ENCODE data around the gene CNIH3.

CNIH3 gene

DNA sequence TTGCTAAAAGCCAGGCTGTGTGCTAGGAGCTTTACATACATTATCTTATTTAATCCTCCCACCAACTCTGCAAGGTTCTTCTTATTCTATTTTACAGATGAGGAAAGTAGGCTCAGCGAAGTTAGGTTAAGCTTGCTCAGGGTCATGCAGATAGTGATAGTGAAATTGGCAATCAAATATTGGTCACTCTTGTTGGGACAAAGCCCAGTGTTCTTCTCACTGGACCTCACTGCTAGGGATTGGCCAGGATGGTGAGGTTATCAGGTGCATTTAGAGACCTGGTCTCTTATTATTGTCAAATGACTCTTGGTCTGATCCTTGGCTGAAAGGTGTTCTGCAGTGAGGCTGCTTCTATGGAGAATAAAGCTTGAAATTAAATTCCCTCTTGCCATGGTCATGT is 145.1 kb downstream of the CNIH3 start:
- DNase-seq: no peak
- H3K36me3 Mint-ChIP-seq (ENCODE audit: low read depth): peaks cover 14% of the 10 kb centered on the region
- no peak overlapping the region for H3K4me3 Mint-ChIP-seq
- no peak overlapping the region for H3K27ac Mint-ChIP-seq
- H3K27me3 Mint-ChIP-seq (ENCODE audit: low read depth, poor library complexity): peaks cover 15% of the 10 kb centered on the region
- TF ChIP-seq CTCF (IDR thresholded peaks at IDR 0.05): no peak
- peaks cover 3% of the 10 kb centered on the region for H3K4me1 Mint-ChIP-seq
- H3K9me3 Mint-ChIP-seq: peaks cover 22% of the 10 kb centered on the region

GRCh38 chr1:224762046-224762445 is 145.9 kb downstream of the CNIH3 start:
- DNase-seq: no peak
- Mint-ChIP-seq H3K4me1 (peaks cover 3% of the 10 kb centered on the region), H3K27ac (no peak overlapping the region), H3K27me3 (ENCODE audit: low read depth, poor library complexity) (peaks cover 21% of the 10 kb centered on the region), H3K4me3 (no peak overlapping the region), H3K36me3 (ENCODE audit: low read depth) (peaks cover 14% of the 10 kb centered on the region), H3K9me3 (peaks cover 22% of the 10 kb centered on the region)
- TF ChIP-seq CTCF (IDR thresholded peaks at IDR 0.05): no peak

GRCh38 chr1:224762701-224763100 is 146.6 kb downstream of the CNIH3 start:
- H3K27ac Mint-ChIP-seq: no peak overlapping the region
- no peak for TF ChIP-seq CTCF (IDR thresholded peaks at IDR 0.05)
- DNase-seq: no peak

GRCh38 chr1:224763126-224763775 is 147.1 kb downstream of the CNIH3 start:
- no peak overlapping the region for H3K4me3 Mint-ChIP-seq
- peaks cover 22% of the 10 kb centered on the region for H3K27me3 Mint-ChIP-seq (ENCODE audit: low read depth, poor library complexity)
- peaks cover 3% of the 10 kb centered on the region for H3K4me1 Mint-ChIP-seq
- no peak for TF ChIP-seq CTCF (IDR thresholded peaks at IDR 0.05)
- no peak overlapping the region for H3K27ac Mint-ChIP-seq
- no peak for DNase-seq
- peaks cover 13% of the 10 kb centered on the region for H3K36me3 Mint-ChIP-seq (ENCODE audit: low read depth)
- peaks cover 19% of the 10 kb centered on the region for H3K9me3 Mint-ChIP-seq

More at GRCh38 chr1:224762701-224763100, 146.6 kb downstream of the CNIH3 start:
- Mint-ChIP-seq H3K4me3 (no peak overlapping the region), H3K9me3 (peaks cover 22% of the 10 kb centered on the region), H3K27me3 (ENCODE audit: low read depth, poor library complexity) (peaks cover 21% of the 10 kb centered on the region), H3K4me1 (peaks cover 3% of the 10 kb centered on the region), H3K36me3 (ENCODE audit: low read depth) (peaks cover 14% of the 10 kb centered on the region)

DNA sequence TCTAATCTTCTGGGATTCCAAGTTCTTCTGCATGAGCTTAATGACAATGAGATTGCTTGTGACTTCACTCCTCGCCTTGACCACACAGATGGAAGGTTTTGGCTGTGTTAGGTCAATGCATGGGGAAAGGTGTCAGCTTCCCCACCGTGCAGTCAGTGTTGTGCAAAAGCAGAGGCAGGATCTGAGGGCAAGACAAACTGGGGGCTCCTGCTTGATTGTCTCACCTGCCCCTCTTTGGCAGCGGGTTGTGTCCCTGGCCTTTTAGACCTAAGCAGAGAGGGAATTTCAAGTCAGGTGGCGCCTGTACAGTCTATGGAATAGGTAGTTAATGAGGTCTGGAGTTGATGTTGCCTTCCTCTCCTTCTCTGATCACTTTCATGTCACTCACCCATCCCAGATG is 150.1 kb downstream of the CNIH3 start:
- Mint-ChIP-seq H3K4me1 (no peaks in the 10 kb centered on the region), H3K27ac (no peak overlapping the region), H3K4me3 (no peak overlapping the region), H3K9me3 (no peaks in the 10 kb centered on the region), H3K36me3 (ENCODE audit: low read depth) (no peaks in the 10 kb centered on the region), H3K27me3 (ENCODE audit: low read depth, poor library complexity) (peaks cover 20% of the 10 kb centered on the region)
- no peak for TF ChIP-seq CTCF (IDR thresholded peaks at IDR 0.05)
- no peak for DNase-seq

- no peak for TF ChIP-seq CTCF (IDR thresholded peaks at IDR 0.05)
- no peaks in the 10 kb centered on the region for H3K4me1 Mint-ChIP-seq
- no peak overlapping the region for H3K27ac Mint-ChIP-seq
- H3K27me3 Mint-ChIP-seq (ENCODE audit: low read depth, poor library complexity): peaks cover 17% of the 10 kb centered on the region
- DNase-seq: no peak
- H3K36me3 Mint-ChIP-seq (ENCODE audit: low read depth): no peaks in the 10 kb centered on the region
- H3K9me3 Mint-ChIP-seq: no peaks in the 10 kb centered on the region
- H3K4me3 Mint-ChIP-seq: no peak overlapping the region
These were observed 150.9 kb downstream of the CNIH3 start for GRCh38 chr1:224767031-224767430.

Data from nephron progenitor cell (in vitro differentiated cells).